Fibroblast of lung (primary cell): Measurements from ENCODE around the gene GCC2. TPM values are rescaled to one million over a fixed set of nuclear protein-coding genes. Genes with fewer than 3 reads are reported as not detected.
"Not testable (repeated sequence)": the region's sequence is repeated elsewhere in the genome, so short reads cannot be mapped to it uniquely, and the experiment has no call there.

Experiments
- DNase-seq, 2 donors: peaks; one replicate each; pipeline versions ENCODE4 v3.0.0 to v3.0.0-alpha.2; 2010; ENCODE audit warnings: low read depth in 2 of 2
- H2AFZ ChIP-seq: 2 replicates; pipeline ENCODE4 v1.5.1; 2012; ENCODE audit warnings: low read length, control low read depth, inconsistent platforms
- H3K27ac ChIP-seq: 2 replicates; pipeline ENCODE4 v1.5.1; 2011; ENCODE audit warnings: low read length, control low read depth; ENCODE audit not compliant: insufficient read depth
- H3K27me3 ChIP-seq: 2 replicates; pipeline ENCODE4 v1.5.1; 2011; ENCODE audit warnings: mild to moderate bottlenecking, low read length; ENCODE audit not compliant: control insufficient read depth, insufficient read depth
- H3K36me3 ChIP-seq: 2 replicates; pipeline ENCODE4 v1.5.1; 2011; ENCODE audit warnings: low read length; ENCODE audit not compliant: control insufficient read depth, insufficient read depth
- H3K4me1 ChIP-seq: 2 replicates; pipeline ENCODE4 v1.5.1; 2011; ENCODE audit warnings: low read length; ENCODE audit not compliant: control insufficient read depth, insufficient read depth; ENCODE audit errors: extremely low read depth
- H3K4me2 ChIP-seq: 2 replicates; pipeline ENCODE4 v1.5.1; 2011; ENCODE audit warnings: low read length, control low read depth; ENCODE audit not compliant: insufficient read depth; ENCODE audit errors: extremely low read depth
- H3K4me3 ChIP-seq, 4 experiments: fragments of 200-600 bp in 1 of 4; sonication (generic) in 1 of 4; replicated peaks in 1 of 4; 2 replicates each; pipeline ENCODE4 v1.5.1; 2011 to 2016; ENCODE audit warnings: low read length in 4 of 4, low read depth in 3 of 4, mild to moderate bottlenecking in 3 of 4, control low read depth in 2 of 4, inconsistent platforms in 1 of 4, mixed read lengths in 1 of 4; ENCODE audit not compliant: insufficient read depth in 1 of 4; ENCODE audit errors: control extremely low read depth in 1 of 4
- H3K79me2 ChIP-seq: 2 replicates; pipeline ENCODE4 v1.5.1; 2012; ENCODE audit warnings: mild to moderate bottlenecking, low read length, inconsistent platforms; ENCODE audit not compliant: control insufficient read depth, insufficient read depth
- H3K9ac ChIP-seq: 2 replicates; pipeline ENCODE4 v1.5.1; 2011; ENCODE audit warnings: mild to moderate bottlenecking, low read length, control low read depth; ENCODE audit not compliant: insufficient read depth
- H3K9me3 ChIP-seq: 2 replicates; pipeline ENCODE4 v1.5.1; 2012; ENCODE audit warnings: low read depth, low read length; ENCODE audit not compliant: control insufficient read depth, insufficient read depth
- H4K20me1 ChIP-seq: 2 replicates; pipeline ENCODE4 v1.5.1; 2011; ENCODE audit warnings: low read length; ENCODE audit not compliant: control insufficient read depth, insufficient read depth; ENCODE audit errors: extremely low read depth
- CTCF ChIP-seq, 2 donors: IDR thresholded peaks in 1 of 2; conservative IDR thresholded peaks in 1 of 2; 1 replicate in 1 of 2; 2 replicates in 1 of 2; pipeline ENCODE4 v1.5.1; 2011 to 2012; ENCODE audit warnings: low read length in 2 of 2, control low read depth in 1 of 2, inconsistent platforms in 1 of 2, low read depth in 1 of 2, mild to moderate bottlenecking in 1 of 2
- EZH2 ChIP-seq: IDR thresholded peaks from 2 replicates; pipeline ENCODE4 v1.5.1; 2012; ENCODE audit warnings: low read length, control low read depth, mild to moderate bottlenecking; ENCODE audit errors: missing control alignments
- polyA plus RNA-seq, 2 donors: library from polyadenylated mRNA; depleted of rRNA in 1 of 2; stranded (reverse) in 1 of 2; unstranded in 1 of 2; fragments of >200 nt; gene quantifications; 2 replicates each; pipeline ENCODE4 v1.2.1, GENCODE V29; 2011 to 2012; ENCODE audit warnings: missing spikeins in 1 of 2
- total RNA-seq: library from RNA; depleted of rRNA; stranded (reverse); fragments of >200 nt; gene quantifications from 2 replicates; pipeline ENCODE4 v1.2.1, GENCODE V29; 2014

GCC2 gene
- total and polyA plus RNA-seq, 2 donors (not counting 1 experiment from before 2014, with no cell fraction given): 16.3 to 26.4 TPM

GRCh38 chr2:108428286-108429009 is 20.6 kb upstream of the GCC2 start:
- Histone ChIP-seq H3K79me2 (no peaks in the 10 kb centered on the region), H4K20me1 (no peaks in the 10 kb centered on the region), H3K27me3 (no peaks in the 10 kb centered on the region), H2AFZ (no peak overlapping the region), H3K9ac (no peak overlapping the region), H3K4me2 (no peak overlapping the region), H3K4me1 (no peaks in the 10 kb centered on the region), H3K9me3 (no peaks in the 10 kb centered on the region), H3K27ac (no peak overlapping the region), H3K4me3 (no peak overlapping the region), H3K36me3 (no peaks in the 10 kb centered on the region)
- DNase-seq: peak in 1 of 2 donors; percentile 29
- TF ChIP-seq EZH2 (no peak), CTCF (conservative IDR thresholded peaks at IDR 0.05 in 1 of 2, IDR thresholded peaks at IDR 0.05 in 1 of 2; ENCODE audit: low read depth in 1 of 2, low read length in 2 of 2) (no peak)

GRCh38 chr2:108435578-108435977 is 13.4 kb upstream of the GCC2 start:
- H3K9me3 ChIP-seq, DNase-seq, H3K4me2 ChIP-seq, H3K36me3 ChIP-seq, H4K20me1 ChIP-seq, H3K9ac ChIP-seq, H3K4me1 ChIP-seq, H3K79me2 ChIP-seq, H2AFZ ChIP-seq, H3K27ac ChIP-seq, H3K4me3 ChIP-seq, H3K27me3 ChIP-seq: not testable (repeated sequence)

GRCh38 chr2:108436976-108437375 is 12.0 kb upstream of the GCC2 start:
- Histone ChIP-seq H2AFZ (no peak overlapping the region), H3K4me1 (no peaks in the 10 kb centered on the region), H4K20me1 (no peaks in the 10 kb centered on the region), H3K9me3 (no peaks in the 10 kb centered on the region), H3K36me3 (no peaks in the 10 kb centered on the region), H3K79me2 (no peaks in the 10 kb centered on the region), H3K9ac (no peak overlapping the region), H3K27me3 (no peaks in the 10 kb centered on the region), H3K4me3 (no peak overlapping the region), H3K27ac (no peak overlapping the region), H3K4me2 (no peak overlapping the region)
- DNase-seq: no peak
- TF ChIP-seq CTCF (conservative IDR thresholded peaks at IDR 0.05 in 1 of 2, IDR thresholded peaks at IDR 0.05 in 1 of 2; ENCODE audit: low read depth in 1 of 2, low read length in 2 of 2) (no peak), EZH2 (no peak)
